ENCODE measurements around the gene E2F2. TPM values are rescaled to one million over a fixed set of nuclear protein-coding genes. Genes with fewer than 3 reads are reported as not detected.
A peak's percentile ranks its signal among the peaks of the same experiment; 100 is the strongest.

The E2F2 gene
- total and polyA plus RNA-seq, 2 of the 13 experiments (the other 11 are each of a cell fraction or from before 2014, with no cell fraction given) = 0.65 to 6.6 TPM

- TF ChIP-seq, protein P1, sequence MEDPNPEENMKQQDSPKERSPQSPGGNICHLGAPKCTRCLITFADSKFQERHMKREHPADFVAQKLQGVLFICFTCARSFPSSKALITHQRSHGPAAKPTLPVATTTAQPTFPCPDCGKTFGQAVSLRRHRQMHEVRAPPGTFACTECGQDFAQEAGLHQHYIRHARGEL (CRISPR knock-in tag; IDR thresholded peaks at IDR 0.05) = no peak
- no peak for TF ChIP-seq STAG1 (CRISPR knock-in tag; IDR thresholded peaks at IDR 0.05)
- TF ChIP-seq NBN (conservative IDR thresholded peaks at IDR 0.05) = no peak
- TF ChIP-seq ZNF878 (CRISPR knock-in tag; IDR thresholded peaks at IDR 0.05) = no peak
- peak; percentile 91 for TF ChIP-seq PATZ1 (CRISPR knock-in tag; IDR thresholded peaks at IDR 0.05)
- TF ChIP-seq ESRRA (CRISPR knock-in tag; IDR thresholded peaks at IDR 0.05; ENCODE audit: low read depth) = peak; percentile 80; the same call in 1 of the 2 replicates
- TF ChIP-seq, protein P2, sequence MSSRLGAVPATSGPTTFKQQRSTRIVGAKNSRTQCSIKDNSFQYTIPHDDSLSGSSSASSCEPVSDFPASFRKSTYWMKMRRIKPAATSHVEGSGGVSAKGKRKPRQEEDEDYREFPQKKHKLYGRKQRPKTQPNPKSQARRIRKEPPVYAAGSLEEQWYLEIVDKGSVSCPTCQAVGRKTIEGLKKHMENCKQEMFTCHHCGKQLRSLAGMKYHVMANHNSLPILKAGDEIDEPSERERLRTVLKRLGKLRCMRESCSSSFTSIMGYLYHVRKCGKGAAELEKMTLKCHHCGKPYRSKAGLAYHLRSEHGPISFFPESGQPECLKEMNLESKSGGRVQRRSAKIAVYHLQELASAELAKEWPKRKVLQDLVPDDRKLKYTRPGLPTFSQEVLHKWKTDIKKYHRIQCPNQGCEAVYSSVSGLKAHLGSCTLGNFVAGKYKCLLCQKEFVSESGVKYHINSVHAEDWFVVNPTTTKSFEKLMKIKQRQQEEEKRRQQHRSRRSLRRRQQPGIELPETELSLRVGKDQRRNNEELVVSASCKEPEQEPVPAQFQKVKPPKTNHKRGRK (CRISPR knock-in tag; IDR thresholded peaks at IDR 0.05) = no peak
- no peak for TF ChIP-seq DMTF1 (CRISPR knock-in tag; IDR thresholded peaks at IDR 0.05)
- TF ChIP-seq, protein P3, sequence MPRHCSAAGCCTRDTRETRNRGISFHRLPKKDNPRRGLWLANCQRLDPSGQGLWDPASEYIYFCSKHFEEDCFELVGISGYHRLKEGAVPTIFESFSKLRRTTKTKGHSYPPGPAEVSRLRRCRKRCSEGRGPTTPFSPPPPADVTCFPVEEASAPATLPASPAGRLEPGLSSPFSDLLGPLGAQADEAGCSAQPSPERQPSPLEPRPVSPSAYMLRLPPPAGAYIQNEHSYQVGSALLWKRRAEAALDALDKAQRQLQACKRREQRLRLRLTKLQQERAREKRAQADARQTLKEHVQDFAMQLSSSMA (CRISPR knock-in tag; IDR thresholded peaks at IDR 0.05) = no peak
- no peak for TF ChIP-seq ZNF557 (CRISPR knock-in tag; IDR thresholded peaks at IDR 0.05)
- TF ChIP-seq POLR2A (IDR thresholded peaks at IDR 0.05; ENCODE audit: insufficient read depth in 1 of 2, low read depth in 2 of 2, low read length in 2 of 2) = peak; percentile 75 to 82
- TF ChIP-seq, protein P4, sequence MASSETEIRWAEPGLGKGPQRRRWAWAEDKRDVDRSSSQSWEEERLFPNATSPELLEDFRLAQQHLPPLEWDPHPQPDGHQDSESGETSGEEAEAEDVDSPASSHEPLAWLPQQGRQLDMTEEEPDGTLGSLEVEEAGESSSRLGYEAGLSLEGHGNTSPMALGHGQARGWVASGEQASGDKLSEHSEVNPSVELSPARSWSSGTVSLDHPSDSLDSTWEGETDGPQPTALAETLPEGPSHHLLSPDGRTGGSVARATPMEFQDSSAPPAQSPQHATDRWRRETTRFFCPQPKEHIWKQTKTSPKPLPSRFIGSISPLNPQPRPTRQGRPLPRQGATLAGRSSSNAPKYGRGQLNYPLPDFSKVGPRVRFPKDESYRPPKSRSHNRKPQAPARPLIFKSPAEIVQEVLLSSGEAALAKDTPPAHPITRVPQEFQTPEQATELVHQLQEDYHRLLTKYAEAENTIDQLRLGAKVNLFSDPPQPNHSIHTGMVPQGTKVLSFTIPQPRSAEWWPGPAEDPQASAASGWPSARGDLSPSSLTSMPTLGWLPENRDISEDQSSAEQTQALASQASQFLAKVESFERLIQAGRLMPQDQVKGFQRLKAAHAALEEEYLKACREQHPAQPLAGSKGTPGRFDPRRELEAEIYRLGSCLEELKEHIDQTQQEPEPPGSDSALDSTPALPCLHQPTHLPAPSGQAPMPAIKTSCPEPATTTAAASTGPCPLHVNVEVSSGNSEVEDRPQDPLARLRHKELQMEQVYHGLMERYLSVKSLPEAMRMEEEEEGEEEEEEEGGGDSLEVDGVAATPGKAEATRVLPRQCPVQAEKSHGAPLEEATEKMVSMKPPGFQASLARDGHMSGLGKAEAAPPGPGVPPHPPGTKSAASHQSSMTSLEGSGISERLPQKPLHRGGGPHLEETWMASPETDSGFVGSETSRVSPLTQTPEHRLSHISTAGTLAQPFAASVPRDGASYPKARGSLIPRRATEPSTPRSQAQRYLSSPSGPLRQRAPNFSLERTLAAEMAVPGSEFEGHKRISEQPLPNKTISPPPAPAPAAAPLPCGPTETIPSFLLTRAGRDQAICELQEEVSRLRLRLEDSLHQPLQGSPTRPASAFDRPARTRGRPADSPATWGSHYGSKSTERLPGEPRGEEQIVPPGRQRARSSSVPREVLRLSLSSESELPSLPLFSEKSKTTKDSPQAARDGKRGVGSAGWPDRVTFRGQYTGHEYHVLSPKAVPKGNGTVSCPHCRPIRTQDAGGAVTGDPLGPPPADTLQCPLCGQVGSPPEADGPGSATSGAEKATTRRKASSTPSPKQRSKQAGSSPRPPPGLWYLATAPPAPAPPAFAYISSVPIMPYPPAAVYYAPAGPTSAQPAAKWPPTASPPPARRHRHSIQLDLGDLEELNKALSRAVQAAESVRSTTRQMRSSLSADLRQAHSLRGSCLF (CRISPR knock-in tag; IDR thresholded peaks at IDR 0.05; ENCODE audit: borderline replicate concordance) = no peak
- TF ChIP-seq SP2 (CRISPR knock-in tag; IDR thresholded peaks at IDR 0.05) = no peak
- no peak for TF ChIP-seq MTF1 (CRISPR knock-in tag; IDR thresholded peaks at IDR 0.05)
- TF ChIP-seq SMYD3 (CRISPR knock-in tag; IDR thresholded peaks at IDR 0.05) = 0 out of 2 replicates have a peak, but pooled peaks have one; percentile 59
- TF ChIP-seq AGO1 (IDR thresholded peaks at IDR 0.05; ENCODE audit: low read depth, low read length, poor library complexity, severe bottlenecking) = no peak
- no peak for TF ChIP-seq ZNF660 (CRISPR knock-in tag; IDR thresholded peaks at IDR 0.05; ENCODE audit: borderline replicate concordance, low read depth)
Observed at GRCh38 chr1:23478896-23479665, 52.0 kb downstream of the E2F2 start (continued).

Measured in HepG2 (cell line).